ENCODE measurements around the gene PTPRQ.

PTPRQ gene

DNA sequence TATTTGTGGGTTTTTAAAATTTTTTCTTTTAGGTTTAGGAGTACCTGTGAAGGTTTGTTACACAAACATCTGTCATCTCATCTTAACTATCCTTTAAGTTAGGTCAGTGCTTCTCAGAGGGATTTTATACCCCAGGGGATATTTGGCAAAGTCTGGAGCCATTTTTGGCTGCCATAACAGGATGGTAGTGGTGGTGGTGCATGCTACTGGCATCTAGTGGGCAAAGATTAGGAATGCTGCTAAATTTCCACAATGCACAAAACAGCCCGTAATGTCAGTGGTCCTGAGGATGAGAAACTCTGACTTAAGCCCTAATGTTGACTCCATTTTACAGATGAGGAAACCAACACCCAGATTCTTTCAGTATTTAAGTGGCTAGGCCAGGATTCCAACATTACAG, 178.2 kb downstream of the PTPRQ start:
- Histone ChIP-seq H3K36me3 (ENCODE audit: control insufficient read depth, insufficient read depth, low read length) (no peaks in the 10 kb centered on the region), H3K4me3 (ENCODE audit: low read depth, low read length) (no peak overlapping the region), H3K9ac (ENCODE audit: low read depth, low read length) (no peak overlapping the region)

DNA sequence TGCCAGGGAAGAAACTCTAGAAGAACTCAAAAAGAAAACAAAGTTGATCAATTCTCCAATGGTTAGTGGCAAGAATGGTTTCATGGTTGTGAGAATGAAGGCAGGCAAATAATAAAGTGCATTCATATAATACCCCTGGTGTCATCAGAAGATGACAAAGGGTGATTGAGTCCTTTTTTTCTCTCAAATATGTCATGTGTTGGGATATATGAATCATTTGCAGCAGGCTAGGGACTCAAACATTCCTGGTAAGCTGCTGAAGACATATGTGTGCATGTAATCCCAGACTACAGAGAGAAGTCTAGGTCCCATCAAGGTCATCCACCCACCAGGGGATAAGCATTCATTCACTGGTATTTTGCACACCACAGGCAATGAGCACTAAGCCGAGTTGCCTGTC, 181.0 kb downstream of the PTPRQ start:
- Histone ChIP-seq H3K9ac (ENCODE audit: low read depth, low read length) (no peak overlapping the region), H3K4me3 (ENCODE audit: low read depth, low read length) (no peak overlapping the region), H3K36me3 (ENCODE audit: control insufficient read depth, insufficient read depth, low read length) (no peaks in the 10 kb centered on the region), H3K27me3 (ENCODE audit: control insufficient read depth, insufficient read depth, low read length) (no peaks in the 10 kb centered on the region), H3K9me3 (ENCODE audit: control insufficient read depth, insufficient read depth, low read length) (no peaks in the 10 kb centered on the region), H3K4me1 (ENCODE audit: control insufficient read depth, insufficient read depth, low read length) (peaks cover 3% of the 10 kb centered on the region)

More for the DNA sequence above, 178.2 kb downstream of the PTPRQ start:
- Histone ChIP-seq H3K27me3 (ENCODE audit: control insufficient read depth, insufficient read depth, low read length) (no peaks in the 10 kb centered on the region), H3K9me3 (ENCODE audit: control insufficient read depth, insufficient read depth, low read length) (no peaks in the 10 kb centered on the region), H3K4me1 (ENCODE audit: control insufficient read depth, insufficient read depth, low read length) (peaks cover 3% of the 10 kb centered on the region)

DNA sequence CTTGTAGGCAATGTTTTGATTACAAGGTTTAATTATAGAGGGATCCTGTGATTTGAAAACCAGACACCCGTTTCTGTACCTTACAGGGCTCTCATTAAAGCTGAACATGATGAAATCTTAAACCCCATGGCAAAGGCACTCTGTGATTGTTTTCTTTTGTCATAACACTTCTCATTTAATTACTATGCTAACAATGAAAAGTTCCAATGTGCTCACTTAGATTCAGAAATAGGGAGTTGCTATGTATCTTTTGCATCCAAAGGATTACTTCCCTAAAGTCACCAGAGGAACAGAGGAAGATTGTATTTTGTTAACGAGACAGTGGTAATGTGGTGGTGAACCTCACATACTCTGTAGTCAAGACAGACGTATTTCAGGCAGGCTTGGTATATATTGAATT, 181.9 kb downstream of the PTPRQ start:
- H3K4me3 ChIP-seq (ENCODE audit: low read depth, low read length): no peak overlapping the region
- no peaks in the 10 kb centered on the region for H3K9me3 ChIP-seq (ENCODE audit: control insufficient read depth, insufficient read depth, low read length)
- H3K9ac ChIP-seq (ENCODE audit: low read depth, low read length): no peak overlapping the region
- H3K4me1 ChIP-seq (ENCODE audit: control insufficient read depth, insufficient read depth, low read length): peaks cover 3% of the 10 kb centered on the region
- H3K27me3 ChIP-seq (ENCODE audit: control insufficient read depth, insufficient read depth, low read length): no peaks in the 10 kb centered on the region
- no peaks in the 10 kb centered on the region for H3K36me3 ChIP-seq (ENCODE audit: control insufficient read depth, insufficient read depth, low read length)

DNA sequence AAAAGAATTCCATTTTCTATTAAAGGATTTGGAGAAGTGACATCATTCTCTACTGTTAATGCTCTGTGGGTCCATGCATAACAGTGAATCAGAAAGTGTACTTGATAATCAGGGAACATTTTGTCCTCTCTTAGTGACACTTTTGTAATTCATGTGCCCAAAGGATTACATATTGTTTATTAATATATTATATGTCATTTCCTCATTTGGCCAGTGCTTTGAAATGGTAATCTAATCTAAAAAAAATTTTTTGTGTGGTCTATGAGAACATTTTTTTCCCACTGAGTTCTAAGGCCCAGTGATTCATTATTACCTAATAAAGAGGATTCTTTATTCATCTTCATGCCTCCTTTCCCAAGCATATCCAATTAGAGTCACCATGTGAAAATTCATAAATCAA, 183.7 kb downstream of the PTPRQ start:
- Histone ChIP-seq H3K4me3 (ENCODE audit: low read depth, low read length) (no peak overlapping the region), H3K36me3 (ENCODE audit: control insufficient read depth, insufficient read depth, low read length) (no peaks in the 10 kb centered on the region), H3K9me3 (ENCODE audit: control insufficient read depth, insufficient read depth, low read length) (no peaks in the 10 kb centered on the region), H3K4me1 (ENCODE audit: control insufficient read depth, insufficient read depth, low read length) (peaks cover 6% of the 10 kb centered on the region), H3K27me3 (ENCODE audit: control insufficient read depth, insufficient read depth, low read length) (no peaks in the 10 kb centered on the region), H3K9ac (ENCODE audit: low read depth, low read length) (no peak overlapping the region)

DNA sequence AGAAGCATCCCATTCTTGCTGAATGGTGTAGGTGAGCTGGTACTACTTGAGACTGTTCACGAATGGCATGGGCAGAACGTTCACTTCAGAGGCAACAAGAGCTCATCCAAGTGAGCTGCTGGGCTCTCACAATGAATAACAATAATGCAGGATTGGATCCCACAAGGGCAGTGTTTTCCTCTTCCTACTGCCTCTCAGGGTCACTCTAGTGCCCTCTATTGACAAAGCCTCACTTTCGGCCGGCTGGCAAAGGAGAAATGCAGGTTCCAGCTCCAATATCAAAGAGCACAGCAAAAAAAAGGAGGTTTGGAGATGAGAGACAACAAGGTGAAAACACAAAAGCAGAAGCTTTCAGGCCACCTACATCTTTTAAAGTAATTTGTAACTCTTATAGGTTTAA, 188.8 kb downstream of the PTPRQ start:
- H3K4me1 ChIP-seq (ENCODE audit: control insufficient read depth, insufficient read depth, low read length): peaks cover 3% of the 10 kb centered on the region
- H3K9ac ChIP-seq (ENCODE audit: low read depth, low read length): no peak overlapping the region
- no peak overlapping the region for H3K4me3 ChIP-seq (ENCODE audit: low read depth, low read length)
- no peaks in the 10 kb centered on the region for H3K36me3 ChIP-seq (ENCODE audit: control insufficient read depth, insufficient read depth, low read length)
- H3K9me3 ChIP-seq (ENCODE audit: control insufficient read depth, insufficient read depth, low read length): no peaks in the 10 kb centered on the region
- H3K27me3 ChIP-seq (ENCODE audit: control insufficient read depth, insufficient read depth, low read length): no peaks in the 10 kb centered on the region

DNA sequence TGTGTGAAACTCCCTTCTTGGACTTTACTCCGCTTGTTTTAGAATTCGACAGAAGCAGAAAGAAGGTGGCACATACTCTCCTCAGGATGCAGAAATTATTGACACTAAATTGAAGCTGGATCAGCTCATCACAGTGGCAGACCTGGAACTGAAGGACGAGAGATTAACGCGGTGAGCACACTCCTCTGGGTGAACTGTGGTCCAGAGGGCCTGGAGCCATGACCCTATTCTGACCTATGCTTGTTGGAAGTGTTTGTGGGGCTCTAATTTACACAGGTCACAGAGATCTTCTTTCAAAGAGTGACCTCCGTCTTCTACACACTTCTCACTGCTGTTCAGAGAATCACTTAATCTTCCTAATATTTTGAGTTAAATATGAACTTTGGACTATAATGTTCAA, 190.9 kb downstream of the PTPRQ start:
- Histone ChIP-seq H3K9me3 (ENCODE audit: control insufficient read depth, insufficient read depth, low read length) (no peaks in the 10 kb centered on the region), H3K4me1 (ENCODE audit: control insufficient read depth, insufficient read depth, low read length) (peaks cover 3% of the 10 kb centered on the region), H3K9ac (ENCODE audit: low read depth, low read length) (no peak overlapping the region), H3K4me3 (ENCODE audit: low read depth, low read length) (no peak overlapping the region), H3K36me3 (ENCODE audit: control insufficient read depth, insufficient read depth, low read length) (no peaks in the 10 kb centered on the region), H3K27me3 (ENCODE audit: control insufficient read depth, insufficient read depth, low read length) (no peaks in the 10 kb centered on the region)

DNA sequence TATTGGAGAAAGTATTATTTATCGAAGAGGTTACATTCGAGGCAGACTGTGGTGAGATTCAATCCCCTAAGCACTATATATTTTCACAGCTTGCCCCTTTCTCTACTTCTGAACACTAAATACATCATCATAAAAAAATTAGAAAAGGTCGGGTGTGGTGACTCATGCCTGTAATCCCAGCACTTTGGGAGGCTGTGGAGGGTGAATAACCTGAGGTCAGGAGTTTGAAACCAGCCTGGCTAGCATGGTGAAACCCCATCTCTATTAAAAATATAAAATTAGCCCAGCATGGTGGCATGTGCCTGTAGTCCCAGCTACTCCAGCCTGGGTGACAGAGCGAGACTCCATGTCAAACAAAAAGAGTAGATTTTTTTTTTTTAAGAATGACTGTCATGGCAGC, 192.8 kb downstream of the PTPRQ start:
- Histone ChIP-seq H3K9ac (ENCODE audit: low read depth, low read length) (no peak overlapping the region), H3K4me3 (ENCODE audit: low read depth, low read length) (no peak overlapping the region), H3K9me3 (ENCODE audit: control insufficient read depth, insufficient read depth, low read length) (no peaks in the 10 kb centered on the region), H3K36me3 (ENCODE audit: control insufficient read depth, insufficient read depth, low read length) (no peaks in the 10 kb centered on the region), H3K27me3 (ENCODE audit: control insufficient read depth, insufficient read depth, low read length) (no peaks in the 10 kb centered on the region), H3K4me1 (ENCODE audit: control insufficient read depth, insufficient read depth, low read length) (peaks cover 3% of the 10 kb centered on the region)

DNA sequence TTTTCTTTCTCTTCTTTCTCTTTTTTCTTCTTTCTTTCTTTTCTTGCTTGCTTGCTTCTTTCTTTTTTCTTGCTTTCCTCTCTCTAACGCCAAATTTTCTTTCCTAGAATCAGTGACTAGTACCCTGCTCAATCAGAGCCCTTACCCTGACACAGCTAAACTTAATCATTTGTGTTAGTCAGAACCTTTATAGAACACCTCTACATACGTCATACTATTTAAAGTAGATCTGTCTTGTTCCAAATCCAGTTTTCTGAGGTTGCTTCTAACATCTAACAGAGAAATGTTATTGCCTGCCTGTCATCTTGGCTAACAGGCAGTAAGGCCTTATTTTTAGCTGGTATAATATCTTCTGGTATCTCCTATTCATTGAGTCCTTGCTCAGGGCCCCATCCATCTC, 197.9 kb downstream of the PTPRQ start:
- no peak overlapping the region for H3K9ac ChIP-seq (ENCODE audit: low read depth, low read length)

DNA sequence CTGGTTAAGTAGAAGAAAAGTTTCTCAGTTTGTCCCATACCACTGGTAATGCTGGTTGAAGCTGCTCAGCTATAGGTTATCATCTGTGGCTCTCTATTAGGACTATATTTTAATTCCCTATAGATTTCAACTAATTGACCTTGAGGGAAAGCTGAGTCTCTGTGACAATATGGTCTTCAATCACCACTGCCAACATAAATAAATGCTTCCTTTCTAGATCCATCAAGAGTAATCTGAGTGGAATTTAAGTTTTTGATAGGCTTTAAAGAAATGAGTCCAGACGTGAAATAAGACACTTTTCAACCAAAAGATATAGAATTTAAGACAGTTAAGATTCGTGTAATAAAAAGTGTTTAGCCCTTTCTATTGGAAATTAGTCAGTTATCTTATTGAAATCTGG, 199.9 kb downstream of the PTPRQ start:
- no peaks in the 10 kb centered on the region for H3K4me1 ChIP-seq (ENCODE audit: control insufficient read depth, insufficient read depth, low read length)
- no peak overlapping the region for H3K9ac ChIP-seq (ENCODE audit: low read depth, low read length)
- no peaks in the 10 kb centered on the region for H3K27me3 ChIP-seq (ENCODE audit: control insufficient read depth, insufficient read depth, low read length)
- no peaks in the 10 kb centered on the region for H3K9me3 ChIP-seq (ENCODE audit: control insufficient read depth, insufficient read depth, low read length)
- no peaks in the 10 kb centered on the region for H3K36me3 ChIP-seq (ENCODE audit: control insufficient read depth, insufficient read depth, low read length)
- no peak overlapping the region for H3K4me3 ChIP-seq (ENCODE audit: low read depth, low read length)

More for the DNA sequence above, 197.9 kb downstream of the PTPRQ start:
- H3K9me3 ChIP-seq (ENCODE audit: control insufficient read depth, insufficient read depth, low read length): no peaks in the 10 kb centered on the region
- no peaks in the 10 kb centered on the region for H3K36me3 ChIP-seq (ENCODE audit: control insufficient read depth, insufficient read depth, low read length)
- H3K4me1 ChIP-seq (ENCODE audit: control insufficient read depth, insufficient read depth, low read length): no peaks in the 10 kb centered on the region
- no peaks in the 10 kb centered on the region for H3K27me3 ChIP-seq (ENCODE audit: control insufficient read depth, insufficient read depth, low read length)
- H3K4me3 ChIP-seq (ENCODE audit: low read depth, low read length): no peak overlapping the region

DNA sequence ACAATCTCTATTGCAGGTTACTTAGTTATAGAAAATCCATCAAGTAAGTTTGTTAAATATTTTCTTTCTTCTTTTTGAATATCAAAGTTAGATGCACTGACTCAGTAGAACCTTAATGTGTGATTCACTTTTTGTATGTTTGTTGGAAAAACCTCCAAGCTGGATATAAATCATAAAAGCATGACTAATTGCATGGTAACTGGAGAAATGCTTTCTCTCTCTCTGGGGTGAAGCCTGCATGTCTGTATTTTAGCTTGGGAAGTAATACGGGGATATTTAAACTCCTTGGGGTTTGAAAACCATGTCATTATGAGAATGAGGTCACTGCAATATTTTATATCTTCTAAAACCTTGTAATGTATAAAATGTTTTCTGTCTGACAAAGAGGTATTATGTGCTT, 204.8 kb downstream of the PTPRQ start:
- Histone ChIP-seq H3K4me1 (ENCODE audit: control insufficient read depth, insufficient read depth, low read length) (no peaks in the 10 kb centered on the region), H3K9ac (ENCODE audit: low read depth, low read length) (no peak overlapping the region), H3K4me3 (ENCODE audit: low read depth, low read length) (no peak overlapping the region), H3K27me3 (ENCODE audit: control insufficient read depth, insufficient read depth, low read length) (no peaks in the 10 kb centered on the region), H3K36me3 (ENCODE audit: control insufficient read depth, insufficient read depth, low read length) (no peaks in the 10 kb centered on the region), H3K9me3 (ENCODE audit: control insufficient read depth, insufficient read depth, low read length) (no peaks in the 10 kb centered on the region)

DNA sequence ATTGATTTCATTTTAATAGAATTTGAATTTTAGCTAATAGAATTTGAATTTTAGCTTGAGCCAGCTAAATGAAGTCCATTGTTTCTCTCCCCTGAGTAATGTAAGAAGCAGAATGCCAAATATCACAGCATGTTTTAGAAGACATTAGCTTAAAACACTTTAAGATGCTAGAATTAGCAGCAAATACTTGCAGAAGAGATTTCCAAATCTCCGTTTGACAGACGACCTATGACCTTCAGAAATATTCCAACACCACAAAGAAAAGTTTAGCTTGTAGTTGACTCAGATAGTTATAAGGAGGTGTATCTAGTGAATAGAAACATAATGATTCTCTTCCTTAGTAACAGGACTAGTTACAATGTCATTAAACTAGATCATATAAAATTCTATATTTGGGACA, 211.7 kb downstream of the PTPRQ start:
- no peak overlapping the region for H3K9ac ChIP-seq (ENCODE audit: low read depth, low read length)
- no peak overlapping the region for H3K4me3 ChIP-seq (ENCODE audit: low read depth, low read length)
- no peaks in the 10 kb centered on the region for H3K36me3 ChIP-seq (ENCODE audit: control insufficient read depth, insufficient read depth, low read length)
- H3K9me3 ChIP-seq (ENCODE audit: control insufficient read depth, insufficient read depth, low read length): no peaks in the 10 kb centered on the region
- H3K4me1 ChIP-seq (ENCODE audit: control insufficient read depth, insufficient read depth, low read length): no peaks in the 10 kb centered on the region
- no peaks in the 10 kb centered on the region for H3K27me3 ChIP-seq (ENCODE audit: control insufficient read depth, insufficient read depth, low read length)

DNA sequence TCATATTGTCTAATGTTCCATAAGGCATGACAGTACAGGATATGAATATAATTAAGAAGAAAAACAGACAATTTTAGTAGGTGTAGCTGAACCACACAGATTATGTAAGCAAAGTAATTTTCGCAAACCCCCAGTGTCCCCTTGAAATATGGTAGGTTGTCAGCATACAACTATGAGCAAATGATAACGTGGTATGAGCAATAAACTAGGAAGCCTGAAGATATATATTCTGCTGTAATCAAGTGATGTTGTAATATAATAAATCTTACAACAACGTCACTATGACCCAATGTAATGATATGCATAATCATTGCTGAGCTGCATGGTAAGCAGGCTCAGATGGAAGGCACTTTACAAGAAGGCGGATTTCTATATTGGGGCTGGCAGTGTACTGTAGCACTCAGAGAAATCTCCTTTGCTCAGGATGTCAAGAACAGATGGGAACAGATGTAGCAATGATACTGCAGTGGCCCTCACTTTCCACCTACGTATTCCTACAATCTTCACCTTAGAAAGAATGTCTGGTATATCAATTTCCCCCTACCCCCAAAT, 215.6 kb downstream of the PTPRQ start:
- Histone ChIP-seq H3K4me3 (ENCODE audit: low read depth, low read length) (no peak overlapping the region), H3K36me3 (ENCODE audit: control insufficient read depth, insufficient read depth, low read length) (no peaks in the 10 kb centered on the region), H3K27me3 (ENCODE audit: control insufficient read depth, insufficient read depth, low read length) (no peaks in the 10 kb centered on the region), H3K9ac (ENCODE audit: low read depth, low read length) (no peak overlapping the region), H3K9me3 (ENCODE audit: control insufficient read depth, insufficient read depth, low read length) (no peaks in the 10 kb centered on the region), H3K4me1 (ENCODE audit: control insufficient read depth, insufficient read depth, low read length) (no peaks in the 10 kb centered on the region)

All from iPS-15b (cell line).